Gastroesophageal sphincter (tissue), 3 donors: ENCODE measurements around the gene IFNL3.

Experiments
- POLR2A ChIP-seq, 2 donors: fragments of 450-650 bp; IDR thresholded peaks; one replicate each; pipeline ENCODE4 v1.6.1; 2017; ENCODE audit warnings: antibody characterized with exemption in 2 of 2, mild to moderate bottlenecking in 2 of 2, moderate library complexity in 1 of 2
- TF ChIP-seq, protein P1 (sequence below), 4 experiments: fragments of 200-600 bp in 2 of 4; fragments of 450-650 bp in 2 of 4; sonication (generic) in 1 of 4; IDR thresholded peaks; one replicate each; pipeline ENCODE4 v1.5.1; 2017 to 2019; ENCODE audit warnings: antibody characterized with exemption in 4 of 4, mild to moderate bottlenecking in 2 of 4, moderate library complexity in 2 of 4

DNA sequence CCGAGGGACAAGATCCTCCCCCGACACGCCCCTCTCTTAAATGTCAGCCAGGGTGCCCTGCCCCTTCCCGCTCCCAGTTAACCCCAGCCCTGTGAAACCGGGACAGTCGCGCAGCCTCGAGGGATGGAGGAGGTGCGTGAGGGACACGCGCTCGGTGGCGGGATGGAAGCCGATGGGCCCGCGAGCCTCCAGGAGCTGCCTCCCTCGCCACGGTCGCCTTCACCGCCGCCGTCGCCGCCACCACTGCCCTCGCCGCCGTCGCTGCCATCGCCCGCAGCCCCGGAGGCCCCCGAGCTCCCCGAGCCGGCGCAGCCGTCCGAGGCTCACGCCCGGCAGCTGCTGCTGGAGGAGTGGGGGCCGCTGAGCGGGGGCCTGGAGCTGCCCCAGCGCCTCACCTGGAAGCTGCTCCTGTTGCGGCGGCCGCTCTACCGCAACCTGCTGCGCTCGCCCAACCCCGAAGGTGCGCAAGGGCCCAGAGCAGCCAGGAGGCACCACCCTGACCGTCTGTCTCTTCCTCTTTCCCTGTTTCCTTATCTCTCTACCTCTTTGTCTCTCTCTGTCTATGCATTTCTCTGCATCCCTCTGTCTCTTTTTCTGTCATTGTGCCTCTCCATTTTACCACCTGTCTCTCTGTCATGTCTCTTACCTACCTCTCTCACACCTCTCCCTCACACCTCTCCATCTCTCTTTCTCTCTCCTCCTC is 47.8 kb downstream of the IFNL3 start, which contains the start of gene NCCRP1:
- TF ChIP-seq, protein P1, sequence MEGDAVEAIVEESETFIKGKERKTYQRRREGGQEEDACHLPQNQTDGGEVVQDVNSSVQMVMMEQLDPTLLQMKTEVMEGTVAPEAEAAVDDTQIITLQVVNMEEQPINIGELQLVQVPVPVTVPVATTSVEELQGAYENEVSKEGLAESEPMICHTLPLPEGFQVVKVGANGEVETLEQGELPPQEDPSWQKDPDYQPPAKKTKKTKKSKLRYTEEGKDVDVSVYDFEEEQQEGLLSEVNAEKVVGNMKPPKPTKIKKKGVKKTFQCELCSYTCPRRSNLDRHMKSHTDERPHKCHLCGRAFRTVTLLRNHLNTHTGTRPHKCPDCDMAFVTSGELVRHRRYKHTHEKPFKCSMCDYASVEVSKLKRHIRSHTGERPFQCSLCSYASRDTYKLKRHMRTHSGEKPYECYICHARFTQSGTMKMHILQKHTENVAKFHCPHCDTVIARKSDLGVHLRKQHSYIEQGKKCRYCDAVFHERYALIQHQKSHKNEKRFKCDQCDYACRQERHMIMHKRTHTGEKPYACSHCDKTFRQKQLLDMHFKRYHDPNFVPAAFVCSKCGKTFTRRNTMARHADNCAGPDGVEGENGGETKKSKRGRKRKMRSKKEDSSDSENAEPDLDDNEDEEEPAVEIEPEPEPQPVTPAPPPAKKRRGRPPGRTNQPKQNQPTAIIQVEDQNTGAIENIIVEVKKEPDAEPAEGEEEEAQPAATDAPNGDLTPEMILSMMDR (IDR thresholded peaks at IDR 0.05) = no peak
- TF ChIP-seq POLR2A (IDR thresholded peaks at IDR 0.05) = no peak
